NCI-H1930 (cell line): ENCODE measurements around the gene ENAH.

Experiments used
- DNase-seq, 2 experiments: peaks; one replicate each; lab custom pipeline; 2025; lab: John Stamatoyannopoulos, UW

ENAH gene

GRCh38 chr1:225603538-225604354, 49.2 kb downstream of the ENAH start:
- no peak for DNase-seq

- DNase-seq, result no peak
Measured at GRCh38 chr1:225602590-225603206, 50.2 kb downstream of the ENAH start.

GRCh38 chr1:225601902-225602589, 50.9 kb downstream of the ENAH start:
- DNase-seq, result no peak

GRCh38 chr1:225598847-225599246, 54.1 kb downstream of the ENAH start:
- no peak for DNase-seq

GRCh38 chr1:225597926-225598575, 54.9 kb downstream of the ENAH start:
- DNase-seq, result no peak

GRCh38 chr1:225596736-225597135, 56.2 kb downstream of the ENAH start:
- no peak for DNase-seq

- no peak for DNase-seq
Measured at GRCh38 chr1:225595974-225596551, 56.9 kb downstream of the ENAH start.

- DNase-seq, result no peak
Measured at GRCh38 chr1:225595452-225595851, 57.5 kb downstream of the ENAH start.

GRCh38 chr1:225593414-225593813, 59.5 kb downstream of the ENAH start:
- DNase-seq, result no peak

- no peak for DNase-seq
Measured at GRCh38 chr1:225592362-225593025, 60.4 kb downstream of the ENAH start.

- no peak for DNase-seq
Measured at GRCh38 chr1:225587310-225587709, 65.6 kb downstream of the ENAH start.

- DNase-seq, result no peak
Measured at GRCh38 chr1:225581186-225581585, 71.7 kb downstream of the ENAH start.

- no peak for DNase-seq
Measured at GRCh38 chr1:225580238-225581099, 72.5 kb downstream of the ENAH start.

- DNase-seq, result no peak
Measured at GRCh38 chr1:225578251-225578977, 74.5 kb downstream of the ENAH start.

GRCh38 chr1:225577241-225577640, 75.7 kb downstream of the ENAH start:
- DNase-seq, result no peak

- no peak for DNase-seq
Measured at GRCh38 chr1:225573216-225573615, 79.7 kb downstream of the ENAH start.

GRCh38 chr1:225572422-225572821, 80.5 kb downstream of the ENAH start:
- DNase-seq, result no peak

GRCh38 chr1:225567789-225568188, 85.1 kb downstream of the ENAH start:
- no peak for DNase-seq

- no peak for DNase-seq
Measured at GRCh38 chr1:225565847-225566246, 87.1 kb downstream of the ENAH start.

GRCh38 chr1:225561675-225562074, 91.2 kb downstream of the ENAH start:
- DNase-seq, result no peak
